ENCODE results near the gene ARL5C.

DNA sequence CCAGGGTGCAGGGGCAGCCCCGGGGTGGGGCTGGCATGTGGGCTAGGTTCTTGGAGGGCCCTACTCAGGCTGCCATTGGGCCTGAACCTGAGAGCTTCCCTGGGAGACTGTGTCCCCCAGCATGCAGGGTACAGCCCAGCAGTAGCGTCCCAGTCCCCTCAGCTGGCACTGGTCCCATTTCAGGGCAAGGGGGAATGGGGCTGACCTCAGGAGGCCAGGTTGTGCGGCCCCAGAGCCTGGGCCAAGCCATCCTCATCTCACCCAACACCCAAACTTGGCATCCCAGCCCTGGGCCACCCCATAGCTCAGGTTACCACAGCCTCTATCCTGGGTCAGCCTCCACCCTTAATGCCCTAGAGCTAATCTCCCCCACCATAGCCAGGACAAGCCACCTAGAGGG is 20.8 kb downstream of the ARL5C start:
- TF ChIP-seq, protein P1, sequence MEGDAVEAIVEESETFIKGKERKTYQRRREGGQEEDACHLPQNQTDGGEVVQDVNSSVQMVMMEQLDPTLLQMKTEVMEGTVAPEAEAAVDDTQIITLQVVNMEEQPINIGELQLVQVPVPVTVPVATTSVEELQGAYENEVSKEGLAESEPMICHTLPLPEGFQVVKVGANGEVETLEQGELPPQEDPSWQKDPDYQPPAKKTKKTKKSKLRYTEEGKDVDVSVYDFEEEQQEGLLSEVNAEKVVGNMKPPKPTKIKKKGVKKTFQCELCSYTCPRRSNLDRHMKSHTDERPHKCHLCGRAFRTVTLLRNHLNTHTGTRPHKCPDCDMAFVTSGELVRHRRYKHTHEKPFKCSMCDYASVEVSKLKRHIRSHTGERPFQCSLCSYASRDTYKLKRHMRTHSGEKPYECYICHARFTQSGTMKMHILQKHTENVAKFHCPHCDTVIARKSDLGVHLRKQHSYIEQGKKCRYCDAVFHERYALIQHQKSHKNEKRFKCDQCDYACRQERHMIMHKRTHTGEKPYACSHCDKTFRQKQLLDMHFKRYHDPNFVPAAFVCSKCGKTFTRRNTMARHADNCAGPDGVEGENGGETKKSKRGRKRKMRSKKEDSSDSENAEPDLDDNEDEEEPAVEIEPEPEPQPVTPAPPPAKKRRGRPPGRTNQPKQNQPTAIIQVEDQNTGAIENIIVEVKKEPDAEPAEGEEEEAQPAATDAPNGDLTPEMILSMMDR (optimal IDR thresholded peaks at IDR 0.05 in 1 of 3, IDR thresholded peaks at IDR 0.05 in 1 of 3, conservative IDR thresholded peaks at IDR 0.05 in 1 of 3; ENCODE audit: extremely low read depth in 1 of 3, insufficient read depth in 2 of 3, low read length in 3 of 3) = no peak
- no peak for TF ChIP-seq EZH2 (IDR thresholded peaks at IDR 0.05; ENCODE audit: low read length)
